GM10266 (cell line): Measurements from ENCODE around the gene C6orf89.
"Not testable (repeated sequence)": the region's sequence is repeated elsewhere in the genome, so short reads cannot be mapped to it uniquely, and the experiment has no call there.

ENCODE experiments used
- DNase-seq: peaks from one replicate; pipeline ENCODE4 v3.0.0; 2012; ENCODE audit errors: extremely low spot score
- TF ChIP-seq, protein P1 (sequence below): IDR thresholded peaks from 2 replicates; pipeline ENCODE4 v1.5.1; 2012; ENCODE audit warnings: mild to moderate bottlenecking, low read depth; ENCODE audit not compliant: control insufficient read depth, insufficient read depth; ENCODE audit errors: missing control alignments

The C6orf89 gene

DNA sequence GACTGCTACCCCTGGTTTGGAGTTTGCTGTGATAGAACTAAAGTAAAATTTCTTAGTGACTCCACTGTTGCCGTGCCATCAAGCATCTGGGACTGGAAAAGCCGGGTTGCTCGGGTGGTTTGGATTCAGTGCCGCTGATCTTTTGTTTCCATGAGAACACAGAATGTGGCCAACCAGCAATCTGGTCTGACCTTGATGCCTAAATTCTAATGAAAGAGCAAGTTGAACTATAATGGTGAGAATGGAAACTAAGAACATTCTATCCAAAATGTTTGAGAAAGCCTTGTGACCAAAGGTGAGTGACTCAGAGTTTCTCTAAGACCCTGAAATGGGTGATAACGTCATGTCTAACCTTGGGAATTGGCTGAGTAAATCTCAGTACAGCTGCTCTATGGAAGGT lies 58.9 kb downstream of the C6orf89 start:
- DNase-seq, result no peak

DNA sequence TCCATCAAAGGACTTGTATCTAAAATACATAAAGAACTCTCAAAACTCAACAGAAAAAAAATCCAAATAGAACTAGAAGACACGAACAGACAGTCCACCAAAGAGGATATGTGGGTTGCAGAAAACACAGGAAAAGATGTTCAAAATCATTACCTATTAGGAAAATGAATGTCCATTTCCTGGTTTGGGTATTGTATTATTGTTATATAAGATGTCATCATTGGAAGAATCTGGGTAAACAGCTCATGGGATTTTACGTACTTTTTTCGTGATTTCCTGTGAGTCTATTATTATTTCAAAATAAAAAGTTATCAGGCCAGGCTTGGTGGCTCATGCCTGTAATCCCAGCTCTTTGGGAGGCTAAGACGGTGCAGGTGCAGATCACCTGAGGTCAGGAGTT lies 59.5 kb downstream of the C6orf89 start:
- no peak for DNase-seq
- TF ChIP-seq, protein P1, sequence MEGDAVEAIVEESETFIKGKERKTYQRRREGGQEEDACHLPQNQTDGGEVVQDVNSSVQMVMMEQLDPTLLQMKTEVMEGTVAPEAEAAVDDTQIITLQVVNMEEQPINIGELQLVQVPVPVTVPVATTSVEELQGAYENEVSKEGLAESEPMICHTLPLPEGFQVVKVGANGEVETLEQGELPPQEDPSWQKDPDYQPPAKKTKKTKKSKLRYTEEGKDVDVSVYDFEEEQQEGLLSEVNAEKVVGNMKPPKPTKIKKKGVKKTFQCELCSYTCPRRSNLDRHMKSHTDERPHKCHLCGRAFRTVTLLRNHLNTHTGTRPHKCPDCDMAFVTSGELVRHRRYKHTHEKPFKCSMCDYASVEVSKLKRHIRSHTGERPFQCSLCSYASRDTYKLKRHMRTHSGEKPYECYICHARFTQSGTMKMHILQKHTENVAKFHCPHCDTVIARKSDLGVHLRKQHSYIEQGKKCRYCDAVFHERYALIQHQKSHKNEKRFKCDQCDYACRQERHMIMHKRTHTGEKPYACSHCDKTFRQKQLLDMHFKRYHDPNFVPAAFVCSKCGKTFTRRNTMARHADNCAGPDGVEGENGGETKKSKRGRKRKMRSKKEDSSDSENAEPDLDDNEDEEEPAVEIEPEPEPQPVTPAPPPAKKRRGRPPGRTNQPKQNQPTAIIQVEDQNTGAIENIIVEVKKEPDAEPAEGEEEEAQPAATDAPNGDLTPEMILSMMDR, result no peak

More for the DNA sequence above, 58.9 kb downstream of the C6orf89 start:
- TF ChIP-seq, protein P1, result no peak

DNA sequence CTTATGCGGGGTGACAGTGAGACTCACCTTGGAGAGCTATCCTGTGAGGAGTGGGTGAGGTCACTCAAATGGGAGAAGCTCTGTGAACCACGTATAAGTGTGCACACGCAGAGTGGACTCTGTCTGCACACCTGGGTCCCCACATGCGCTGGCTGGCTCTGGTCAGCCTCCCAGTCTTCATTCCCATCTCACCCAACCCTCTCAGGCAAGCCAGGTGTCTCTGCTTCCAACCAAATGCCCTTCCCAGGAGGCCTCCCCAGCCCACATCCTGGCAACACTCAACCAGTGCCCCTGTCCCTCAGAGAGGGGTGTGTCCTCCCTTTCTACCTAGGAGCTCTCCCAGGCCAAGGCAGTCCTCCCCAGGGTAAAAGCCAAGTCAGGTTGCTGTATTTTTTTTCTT lies 60.8 kb downstream of the C6orf89 start:
- no peak for DNase-seq
- TF ChIP-seq, protein P1, result no peak

DNA sequence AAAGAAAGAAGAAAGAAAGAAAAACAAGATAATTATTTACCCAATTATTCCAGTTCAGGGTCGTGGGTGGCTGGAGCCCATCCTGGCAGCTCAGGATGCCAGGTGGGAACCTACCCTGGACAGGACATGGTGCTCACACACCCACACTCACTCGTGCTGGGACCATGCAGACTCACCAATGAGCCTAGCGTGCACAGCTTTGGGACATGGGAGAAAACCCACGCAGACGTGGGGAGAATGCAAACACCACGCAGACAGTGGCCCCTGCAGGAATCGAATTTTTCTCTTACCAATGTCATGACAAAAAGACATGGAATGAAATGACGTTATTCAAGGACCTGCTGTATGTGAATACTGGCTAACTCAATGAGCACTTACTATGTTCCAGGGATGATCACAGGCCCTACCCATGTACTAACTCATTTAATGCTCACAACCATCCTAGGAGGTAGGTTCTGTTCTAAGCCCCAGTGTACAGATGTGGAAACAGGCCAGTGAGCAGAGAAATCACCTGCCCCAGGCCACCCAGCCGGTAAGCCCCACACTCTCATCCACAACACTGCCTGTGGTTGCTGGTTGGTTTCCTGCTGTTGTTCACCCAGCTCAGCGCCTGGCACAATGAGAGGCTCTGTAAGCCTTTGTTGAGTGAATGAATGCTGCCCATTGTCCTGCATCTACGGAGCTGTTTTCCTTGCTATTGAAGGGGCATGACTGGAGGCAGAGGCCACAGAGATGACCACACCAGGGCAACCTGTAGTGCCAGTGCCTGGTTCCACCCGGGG lies 62.0 kb downstream of the C6orf89 start:
- no peak for DNase-seq

DNA sequence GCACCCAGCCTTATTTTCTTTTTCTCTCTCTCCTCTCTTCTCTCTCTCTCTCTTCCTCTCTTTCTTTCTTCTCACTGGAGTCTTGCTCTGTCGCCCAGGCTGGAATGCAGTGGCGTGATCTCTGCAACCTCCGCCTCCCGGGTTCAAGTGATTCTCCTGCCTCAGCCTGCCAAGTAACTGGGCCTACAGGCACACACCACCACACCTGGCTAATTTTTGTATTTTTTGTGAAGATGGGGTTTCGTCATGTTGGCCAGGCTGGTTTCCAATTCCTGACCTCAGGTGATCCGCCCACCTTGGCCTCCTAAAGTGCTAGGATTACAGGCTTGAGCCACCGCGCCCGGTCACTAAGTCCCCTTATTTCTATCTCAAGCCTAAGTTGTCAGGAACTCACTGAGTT lies 63.3 kb downstream of the C6orf89 start:
- not testable (repeated sequence) for DNase-seq

More for the DNA sequence above, 62.0 kb downstream of the C6orf89 start:
- TF ChIP-seq, protein P1, result no peak

DNA sequence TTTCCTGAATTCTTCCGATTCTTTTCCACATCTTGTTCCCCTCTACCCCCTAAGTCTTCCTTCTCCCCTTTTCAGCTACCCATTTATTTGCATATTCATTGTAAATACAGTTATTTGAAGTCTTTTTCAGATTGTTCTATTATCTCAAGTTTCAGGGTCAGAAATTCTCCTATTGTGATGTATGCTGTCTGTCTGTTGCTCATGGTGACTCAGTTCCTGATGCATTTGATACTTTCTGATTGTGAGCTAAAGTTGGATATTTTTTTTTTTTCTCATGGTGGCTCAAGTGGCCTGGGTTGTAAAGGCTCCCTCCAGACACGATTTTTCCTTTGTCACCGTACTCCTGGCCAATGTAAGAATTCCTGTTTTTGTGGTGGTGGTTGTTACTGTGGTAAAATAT lies 63.9 kb downstream of the C6orf89 start:
- DNase-seq, result no peak
- TF ChIP-seq, protein P1, result no peak

DNA sequence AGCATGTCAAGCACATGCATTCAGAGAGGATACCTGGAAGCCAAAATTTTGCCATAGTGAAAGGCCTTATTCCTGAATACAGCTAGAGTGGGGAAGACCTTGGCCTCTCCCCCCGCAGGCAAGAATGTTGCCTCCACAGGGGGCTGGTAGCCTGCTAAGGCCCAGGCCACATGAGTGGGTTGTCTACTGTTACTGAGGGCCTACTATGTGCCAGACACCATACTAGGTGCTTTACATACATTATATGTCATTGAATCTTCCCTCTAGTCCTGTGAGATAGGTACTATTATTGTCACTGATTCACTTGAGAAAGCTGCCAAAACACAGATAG lies 68.1 kb downstream of the C6orf89 start:
- no peak for DNase-seq
- TF ChIP-seq, protein P1, result no peak
